HG02623 (cell line): ENCODE results near the gene ARHGAP10.
"Not testable (repeated sequence)": the region's sequence is repeated elsewhere in the genome, so short reads cannot be mapped to it uniquely, and the experiment has no call there.

Experiments used
- ATAC-seq: cut with Tn5 transposase; IDR thresholded peaks from one replicate; pipeline ENCODE4 v1.9.1; 2021; ENCODE audit warnings: moderate library complexity; ENCODE audit not compliant: unreplicated experiment

Gene ARHGAP10

GRCh38 chr4:148078061-148078460, 346.2 kb downstream of the ARHGAP10 start:
- no peak for ATAC-seq

DNA sequence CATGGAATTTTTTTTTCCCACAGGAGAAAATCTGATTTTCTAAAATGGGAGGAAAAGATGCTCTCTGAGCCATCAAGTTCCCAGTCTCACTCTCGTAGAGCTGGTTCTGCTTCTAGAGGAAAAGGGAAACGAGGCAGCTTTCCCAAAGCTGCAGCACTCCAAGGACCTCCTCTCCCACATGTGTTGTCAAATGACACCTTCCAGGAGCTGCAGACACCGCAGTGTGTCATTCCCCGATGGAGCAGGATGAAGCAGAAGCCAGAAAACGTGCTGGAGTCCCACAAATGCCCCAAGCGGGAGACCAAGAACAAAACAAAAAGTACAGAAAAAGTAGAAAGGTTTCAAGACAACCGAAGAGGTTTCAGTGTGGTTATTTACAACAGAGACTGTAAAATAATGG, 348.1 kb downstream of the ARHGAP10 start:
- no peak for ATAC-seq

DNA sequence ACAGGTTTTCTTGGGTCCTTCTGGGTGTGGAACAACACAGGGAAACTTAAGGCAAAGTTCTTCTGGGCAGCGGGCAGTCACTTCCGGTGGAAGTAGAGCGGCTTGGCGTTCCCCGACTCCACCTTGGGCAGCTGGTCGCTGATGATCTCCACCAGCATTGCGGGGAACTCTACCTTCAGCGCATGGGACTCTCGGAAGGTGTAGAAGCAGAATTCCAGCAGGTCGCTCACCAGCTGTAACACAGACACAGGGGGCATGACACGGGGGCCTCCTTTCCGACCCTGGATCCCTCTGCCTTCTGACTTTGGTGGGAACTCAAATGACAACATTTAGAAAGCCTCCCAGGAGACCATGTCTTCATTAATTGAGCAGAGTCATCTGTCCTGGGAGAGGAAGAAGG, 349.4 kb downstream of the ARHGAP10 start:
- ATAC-seq, result no peak

DNA sequence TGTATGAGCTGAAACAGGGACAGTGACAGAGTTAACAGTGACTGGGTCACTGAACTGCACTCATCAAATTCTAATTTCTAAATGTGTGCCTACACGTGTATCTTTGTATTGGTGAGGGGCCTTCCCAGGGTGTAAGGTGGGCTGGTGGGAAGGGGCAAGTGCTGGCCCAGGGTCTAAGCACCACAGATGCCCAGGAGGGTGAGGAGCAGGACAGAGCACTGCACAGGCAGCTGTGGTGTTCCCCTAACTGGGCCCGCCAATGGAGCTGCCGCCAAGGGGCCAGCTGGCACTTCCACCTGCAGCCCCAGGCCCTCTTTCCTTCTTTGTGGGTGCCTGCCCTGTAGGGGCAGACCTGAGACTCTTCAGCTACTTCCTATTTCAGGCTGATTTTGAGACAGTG, 349.9 kb downstream of the ARHGAP10 start:
- no peak for ATAC-seq

- not testable (repeated sequence) for ATAC-seq
These were observed 351.2 kb downstream of the ARHGAP10 start for GRCh38 chr4:148083073-148083472.

DNA sequence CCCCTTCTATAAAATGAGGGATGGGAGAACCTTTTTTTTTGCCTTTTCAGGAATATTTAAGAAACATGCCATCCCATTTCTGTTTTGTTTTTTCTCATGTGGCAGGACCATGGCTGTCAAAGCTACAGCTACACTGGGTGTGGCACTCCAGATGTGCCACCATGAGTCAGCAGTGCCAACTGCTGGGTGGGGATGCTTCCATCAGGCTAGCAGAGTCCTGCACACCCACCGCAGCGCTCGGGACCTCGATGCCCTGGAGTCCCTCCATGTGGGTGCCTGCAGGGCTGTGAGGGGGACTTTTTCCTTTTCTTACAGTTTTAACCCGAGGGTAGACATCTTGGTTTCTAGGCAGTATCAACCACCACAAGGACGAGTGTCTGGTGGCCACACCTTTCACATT, 357.7 kb downstream of the ARHGAP10 start:
- ATAC-seq, result no peak

- ATAC-seq, result no peak
These were observed 358.1 kb downstream of the ARHGAP10 start for GRCh38 chr4:148090029-148090428.

DNA sequence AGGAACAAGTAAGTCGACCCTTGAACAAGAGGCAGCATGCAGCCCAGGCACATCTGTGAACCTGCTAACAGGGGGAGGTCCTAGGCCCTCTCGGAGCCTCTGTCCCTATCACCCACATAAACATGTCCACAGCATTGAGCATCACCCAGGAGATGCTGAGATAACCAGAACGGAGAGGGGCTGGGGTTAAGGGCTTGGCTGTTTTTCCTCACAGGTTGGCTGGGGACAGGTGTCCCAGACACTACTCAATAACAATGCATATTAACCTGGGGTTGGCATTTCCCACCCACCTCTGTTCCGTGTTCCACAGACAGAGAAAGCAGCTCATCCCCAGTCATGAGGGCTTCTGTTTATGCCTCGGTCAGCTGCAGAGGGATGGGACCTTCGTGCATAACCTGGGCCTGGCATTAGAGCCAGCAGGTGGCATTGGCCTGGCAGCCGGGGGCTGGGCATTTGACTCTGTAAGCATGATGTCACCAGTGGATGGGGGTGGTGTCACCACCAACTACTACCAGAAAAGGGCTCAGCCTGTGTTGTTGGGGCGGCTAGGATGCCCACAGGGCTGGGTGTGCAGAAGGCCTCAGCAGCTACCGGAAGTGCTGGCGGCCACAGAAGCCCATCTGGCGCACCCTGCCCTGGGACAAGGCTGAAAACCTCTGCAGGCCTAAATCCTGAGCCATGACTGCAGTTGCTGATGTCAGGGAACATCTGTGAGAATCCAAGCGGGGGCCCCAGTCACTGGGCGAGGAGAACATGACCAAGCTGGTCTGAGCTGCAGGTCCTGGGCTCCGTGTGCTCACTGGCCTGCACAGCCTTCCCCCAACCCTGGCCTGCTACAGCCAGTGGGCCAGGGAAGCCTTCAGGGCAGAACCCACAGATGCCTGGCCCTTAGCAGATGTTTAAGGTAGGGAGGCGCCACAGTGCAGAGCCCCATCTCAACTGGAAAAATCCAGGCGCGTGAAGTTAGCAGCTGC, 358.9 kb downstream of the ARHGAP10 start:
- no peak for ATAC-seq

DNA sequence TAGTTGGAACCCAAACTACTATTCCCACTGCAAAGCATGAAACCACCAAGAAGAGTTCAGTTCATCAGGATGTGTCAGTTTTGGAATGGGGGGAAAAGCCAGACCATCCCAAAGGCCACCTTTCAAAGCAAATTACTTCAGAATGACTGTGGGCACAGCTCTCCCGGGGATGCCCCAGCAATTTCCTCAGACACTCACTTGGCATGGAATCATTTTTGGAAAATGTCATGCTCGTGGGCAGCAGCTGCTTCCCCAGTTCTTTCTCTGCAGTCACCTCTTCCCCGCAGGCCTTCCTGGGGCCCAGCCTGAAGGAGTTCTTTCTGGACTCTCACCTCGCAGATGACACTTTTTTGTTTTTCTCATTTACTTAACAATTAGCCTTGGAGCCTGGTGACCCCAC, 360.0 kb downstream of the ARHGAP10 start:
- ATAC-seq, result no peak

DNA sequence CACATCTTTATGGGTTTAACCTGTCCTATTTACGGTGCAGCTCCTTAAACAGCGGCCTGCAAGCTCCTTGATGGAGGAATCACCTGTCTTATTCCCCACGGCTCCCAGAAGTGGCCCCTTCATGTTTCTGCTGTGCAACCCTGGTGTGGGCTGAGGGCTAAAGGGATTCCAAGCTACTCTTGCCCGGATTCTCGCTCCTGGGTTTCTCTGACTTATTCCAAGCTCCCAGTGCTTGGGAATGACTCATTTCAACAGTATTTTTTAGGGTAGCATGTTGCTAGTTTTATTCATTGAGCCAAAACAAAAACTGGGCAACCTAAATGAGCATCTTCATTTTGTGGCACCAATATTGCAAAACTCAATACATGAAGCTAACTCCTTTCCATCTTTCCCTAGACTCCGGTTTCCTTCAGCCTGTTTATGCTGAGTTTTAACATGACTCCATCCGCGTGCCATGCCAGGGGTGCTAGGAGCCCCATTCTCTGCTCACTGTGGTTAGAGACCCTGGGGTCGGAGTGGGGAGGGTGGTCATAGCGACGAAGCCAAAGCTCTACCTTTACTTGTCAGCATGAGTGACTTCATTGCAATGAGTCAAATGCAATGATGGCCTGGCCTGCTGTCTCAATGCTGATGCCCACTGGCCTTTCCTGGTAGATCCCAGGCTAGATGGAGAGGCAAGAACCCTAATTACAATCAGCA, 360.6 kb downstream of the ARHGAP10 start:
- ATAC-seq, result no peak

- ATAC-seq, result no peak
These were observed 361.2 kb downstream of the ARHGAP10 start for GRCh38 chr4:148093065-148093464.

GRCh38 chr4:148094149-148094548, 362.3 kb downstream of the ARHGAP10 start:
- no peak for ATAC-seq

DNA sequence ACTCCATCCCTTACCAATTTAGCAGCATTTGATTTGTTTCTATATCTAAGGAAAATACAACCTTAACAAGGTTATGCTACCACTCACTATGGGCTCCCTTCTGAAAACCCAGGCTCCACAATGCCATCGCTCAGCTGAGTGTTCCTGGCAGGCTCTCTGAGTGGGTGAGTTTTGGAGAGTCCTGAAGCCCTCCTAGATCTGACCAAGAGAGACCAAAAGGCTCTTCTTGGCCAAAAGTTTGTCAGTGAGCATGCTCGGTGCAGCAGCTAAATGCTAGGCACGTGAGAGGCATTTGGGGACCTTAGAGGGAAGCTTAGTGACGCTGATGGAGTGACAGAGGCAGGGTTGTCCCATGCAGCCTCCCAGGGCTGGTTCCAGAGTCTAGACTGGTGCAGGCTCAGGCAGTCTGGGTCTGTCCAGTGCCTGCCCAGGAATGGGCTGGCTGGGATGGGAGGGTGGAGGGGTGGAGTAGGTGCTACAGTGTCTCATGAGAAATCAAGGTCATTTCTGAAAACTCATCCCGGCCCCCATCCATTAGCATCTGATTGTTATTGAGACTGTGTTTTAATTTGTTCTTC, 363.5 kb downstream of the ARHGAP10 start:
- no peak for ATAC-seq

GRCh38 chr4:148097801-148098200, 365.9 kb downstream of the ARHGAP10 start:
- no peak for ATAC-seq

- ATAC-seq, result no peak
These were observed 369.3 kb downstream of the ARHGAP10 start for GRCh38 chr4:148101235-148101634.

DNA sequence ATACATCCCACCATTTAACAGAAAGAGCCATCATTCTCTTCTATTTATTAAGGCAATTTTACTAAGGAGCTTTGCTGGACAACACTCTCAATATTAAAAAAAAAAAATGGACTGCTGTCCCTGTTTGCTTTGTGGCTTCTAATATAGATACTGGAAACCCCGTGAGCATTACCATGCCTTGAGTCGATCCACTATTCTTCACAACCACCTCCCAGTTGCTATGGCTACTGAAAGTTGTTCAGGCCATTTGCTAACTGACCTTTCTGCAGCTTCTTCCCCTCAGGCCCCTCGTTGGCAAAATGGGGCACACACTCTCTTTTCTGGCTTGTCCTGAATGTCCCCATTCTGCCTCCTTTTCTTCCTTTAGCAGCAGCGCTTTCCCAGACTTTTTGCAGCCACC, 369.9 kb downstream of the ARHGAP10 start:
- no peak for ATAC-seq

DNA sequence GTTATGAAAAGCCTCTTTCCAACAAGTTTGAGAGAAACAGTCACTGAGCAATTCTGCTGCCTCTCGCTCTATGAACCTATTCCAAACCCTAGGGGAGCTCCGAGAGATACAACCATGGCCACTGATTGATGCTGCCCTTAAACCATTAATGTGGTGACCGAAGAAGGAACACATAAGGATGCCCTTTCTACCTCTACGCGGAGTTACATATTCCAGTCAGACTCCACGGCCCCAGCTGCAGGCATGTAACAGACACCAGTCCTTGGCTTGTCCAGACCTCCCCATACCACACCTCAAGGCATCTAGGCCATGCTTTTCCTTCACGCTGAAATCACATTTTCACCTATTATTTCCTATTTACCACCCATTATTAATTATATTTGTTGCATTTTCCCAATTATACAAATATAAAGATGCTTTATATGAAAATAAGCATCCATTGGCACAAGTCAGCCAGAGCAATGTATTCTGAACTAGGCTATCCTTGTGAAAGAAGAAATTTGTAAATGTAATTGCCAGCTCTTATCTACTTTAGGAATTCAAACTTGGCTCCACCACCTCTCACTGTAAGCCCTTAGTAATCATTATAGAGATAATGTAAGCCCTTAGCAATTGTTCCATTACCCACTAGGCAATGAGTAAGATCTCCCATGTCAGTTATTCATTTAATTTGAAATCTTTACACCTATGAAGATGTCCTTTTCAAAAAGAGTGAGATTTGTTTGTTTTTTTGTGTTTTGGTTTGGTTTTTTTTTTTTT, 371.9 kb downstream of the ARHGAP10 start:
- ATAC-seq, result no peak

GRCh38 chr4:148108766-148109165, 376.9 kb downstream of the ARHGAP10 start:
- ATAC-seq, result no peak

DNA sequence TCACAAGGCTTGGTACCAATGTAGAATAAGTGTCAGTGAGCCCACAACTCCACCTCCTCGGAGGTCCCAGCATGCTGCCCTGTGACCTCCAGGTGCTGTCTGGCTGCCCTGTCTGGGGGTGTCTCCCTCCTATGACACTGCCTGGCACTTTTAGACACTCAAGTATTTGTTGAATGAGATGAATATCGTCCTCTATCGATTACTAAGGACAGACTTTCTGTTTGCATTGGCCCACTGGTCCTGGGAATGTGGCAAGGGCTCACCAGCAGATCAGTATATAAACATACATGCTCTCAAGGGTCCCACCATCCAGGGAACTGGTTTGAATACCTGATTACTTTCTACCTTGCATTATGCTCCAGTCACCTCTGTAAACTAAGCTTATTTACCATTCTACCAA, 377.3 kb downstream of the ARHGAP10 start:
- no peak for ATAC-seq

- ATAC-seq, result no peak
These were observed 378.3 kb downstream of the ARHGAP10 start for GRCh38 chr4:148110169-148110568.
